ENCODE data around the gene KCND1.

- TF ChIP-seq L3MBTL2 (conservative IDR thresholded peaks at IDR 0.05) (no peak), TARDBP (IDR thresholded peaks at IDR 0.05) (no peak), LEF1 (IDR thresholded peaks at IDR 0.05; ENCODE audit: borderline replicate concordance) (no peak), BHLHE40 (IDR thresholded peaks at IDR 0.05; ENCODE audit: borderline replicate concordance) (no peak), PKNOX1 (IDR thresholded peaks at IDR 0.05) (no peak), FOXM1 (IDR thresholded peaks at IDR 0.05; ENCODE audit: borderline replicate concordance) (no peak), SP1 (IDR thresholded peaks at IDR 0.05) (no peak), HDGF (IDR thresholded peaks at IDR 0.05; ENCODE audit: borderline replicate concordance) (no peak), CTBP1 (IDR thresholded peaks at IDR 0.05; ENCODE audit: borderline replicate concordance) (no peak), ELF4 (IDR thresholded peaks at IDR 0.05) (no peak), SUZ12 (IDR thresholded peaks at IDR 0.05) (no peak), FOXK2 (IDR thresholded peaks at IDR 0.05) (no peak), ARNT (IDR thresholded peaks at IDR 0.05) (no peak), FOXA1 (IDR thresholded peaks at IDR 0.05) (no peak)
Measured at GRCh38 chrX:48960291-48960690, 11.4 kb downstream of the KCND1 start.
